G401.6 (cell line): ENCODE data around the gene SLC16A1.

Experiments
- FAIRE-seq: peaks from 2 replicates; lab custom pipeline; 2012; peaks lifted over from hg19 to GRCh38; lab: Jason Lieb, UNC

SLC16A1 gene

GRCh38 chr1:112879834-112880233 lies 76.2 kb downstream of the SLC16A1 start:
- no peak for FAIRE-seq

GRCh38 chr1:112878321-112878720 lies 77.7 kb downstream of the SLC16A1 start:
- FAIRE-seq = no peak

- FAIRE-seq = no peak
Measured at GRCh38 chr1:112877750-112878149, 78.2 kb downstream of the SLC16A1 start.

- FAIRE-seq = no peak
Measured at GRCh38 chr1:112876315-112876714, 79.7 kb downstream of the SLC16A1 start.

GRCh38 chr1:112872551-112872962 lies 83.4 kb downstream of the SLC16A1 start:
- no peak for FAIRE-seq

GRCh38 chr1:112870887-112871646 lies 84.9 kb downstream of the SLC16A1 start:
- no peak for FAIRE-seq

GRCh38 chr1:112869895-112870294 lies 86.1 kb downstream of the SLC16A1 start:
- FAIRE-seq = no peak

GRCh38 chr1:112868191-112868590 lies 87.8 kb downstream of the SLC16A1 start:
- no peak for FAIRE-seq

- no peak for FAIRE-seq
Measured at GRCh38 chr1:112866981-112867380, 89.0 kb downstream of the SLC16A1 start.

GRCh38 chr1:112866151-112866550 lies 89.8 kb downstream of the SLC16A1 start:
- FAIRE-seq = no peak

GRCh38 chr1:112862753-112863426 lies 93.1 kb downstream of the SLC16A1 start:
- FAIRE-seq = no peak
